ENCODE results near the gene PROX1.

PROX1 gene

DNA sequence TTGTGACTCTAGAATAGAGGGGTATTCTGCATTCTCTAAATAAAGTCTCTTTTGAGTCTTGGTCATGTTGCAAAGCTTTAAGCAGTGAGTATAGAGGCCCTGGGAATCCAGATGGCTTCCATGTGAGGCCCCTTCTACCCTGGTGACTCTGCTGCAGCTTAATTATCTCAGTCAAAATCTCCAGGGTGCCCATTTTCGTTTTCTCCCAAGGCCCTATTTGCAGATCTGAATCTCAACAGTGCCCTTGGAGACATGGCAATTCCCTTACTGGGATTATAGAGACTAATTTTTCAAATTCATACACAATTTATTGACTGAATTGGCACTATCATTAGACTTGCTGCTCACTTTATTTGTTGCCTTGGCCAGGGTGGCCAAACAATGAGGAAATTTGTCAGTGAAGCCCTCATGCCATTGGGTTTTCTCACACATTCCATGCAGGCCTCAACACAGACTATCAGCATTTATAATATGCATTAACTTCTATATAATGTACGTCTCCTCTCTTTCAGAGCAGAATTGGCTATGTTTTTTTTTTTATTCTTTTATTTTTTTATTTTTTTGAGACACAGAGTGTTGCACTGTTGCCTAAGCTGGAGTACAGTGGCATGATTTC lies 35.1 kb downstream of the PROX1 start:
- Histone ChIP-seq H3K27ac (no peak overlapping the region), H3K4me3 (ENCODE audit: low read depth in 1 of 2, low read length in 1 of 2) (no peak overlapping the region), H3K36me3 (no peaks in the 10 kb centered on the region), H3K27me3 (no peaks in the 10 kb centered on the region), H3K9me3 (no peaks in the 10 kb centered on the region), H3K4me1 (ENCODE audit: control insufficient read depth in 1 of 2, insufficient read depth in 1 of 2, low read depth in 1 of 2, low read length in 1 of 2) (no peaks in the 10 kb centered on the region)
- TF ChIP-seq, protein P1, sequence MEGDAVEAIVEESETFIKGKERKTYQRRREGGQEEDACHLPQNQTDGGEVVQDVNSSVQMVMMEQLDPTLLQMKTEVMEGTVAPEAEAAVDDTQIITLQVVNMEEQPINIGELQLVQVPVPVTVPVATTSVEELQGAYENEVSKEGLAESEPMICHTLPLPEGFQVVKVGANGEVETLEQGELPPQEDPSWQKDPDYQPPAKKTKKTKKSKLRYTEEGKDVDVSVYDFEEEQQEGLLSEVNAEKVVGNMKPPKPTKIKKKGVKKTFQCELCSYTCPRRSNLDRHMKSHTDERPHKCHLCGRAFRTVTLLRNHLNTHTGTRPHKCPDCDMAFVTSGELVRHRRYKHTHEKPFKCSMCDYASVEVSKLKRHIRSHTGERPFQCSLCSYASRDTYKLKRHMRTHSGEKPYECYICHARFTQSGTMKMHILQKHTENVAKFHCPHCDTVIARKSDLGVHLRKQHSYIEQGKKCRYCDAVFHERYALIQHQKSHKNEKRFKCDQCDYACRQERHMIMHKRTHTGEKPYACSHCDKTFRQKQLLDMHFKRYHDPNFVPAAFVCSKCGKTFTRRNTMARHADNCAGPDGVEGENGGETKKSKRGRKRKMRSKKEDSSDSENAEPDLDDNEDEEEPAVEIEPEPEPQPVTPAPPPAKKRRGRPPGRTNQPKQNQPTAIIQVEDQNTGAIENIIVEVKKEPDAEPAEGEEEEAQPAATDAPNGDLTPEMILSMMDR (IDR thresholded peaks at IDR 0.05): no peak

DNA sequence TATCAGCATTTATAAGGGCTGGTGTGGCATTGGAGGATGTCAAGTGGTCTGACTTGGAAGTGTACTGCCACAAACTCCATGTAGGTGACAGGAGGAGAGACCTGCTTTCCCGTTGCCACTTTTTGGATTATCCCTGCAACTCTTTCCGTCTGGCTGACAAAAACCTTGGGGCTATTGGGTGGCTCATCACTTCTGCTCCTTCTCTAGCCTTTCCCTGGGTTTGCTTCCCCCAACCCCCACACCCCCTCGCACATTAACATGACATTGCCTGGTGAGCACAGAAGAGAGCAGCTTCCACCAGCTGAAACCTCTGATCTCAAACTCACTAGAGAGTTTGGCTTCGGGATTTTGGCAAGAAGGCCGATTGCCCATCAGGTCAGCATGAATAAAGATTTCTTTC lies 39.2 kb downstream of the PROX1 start:
- TF ChIP-seq, protein P1 (IDR thresholded peaks at IDR 0.05): no peak
- no peak overlapping the region for H3K4me3 ChIP-seq (ENCODE audit: low read depth in 1 of 2, low read length in 1 of 2)
- H3K27ac ChIP-seq: no peak overlapping the region
- no peaks in the 10 kb centered on the region for H3K9me3 ChIP-seq
- no peaks in the 10 kb centered on the region for H3K4me1 ChIP-seq (ENCODE audit: control insufficient read depth in 1 of 2, insufficient read depth in 1 of 2, low read depth in 1 of 2, low read length in 1 of 2)
- H3K27me3 ChIP-seq: no peaks in the 10 kb centered on the region
- no peaks in the 10 kb centered on the region for H3K36me3 ChIP-seq

DNA sequence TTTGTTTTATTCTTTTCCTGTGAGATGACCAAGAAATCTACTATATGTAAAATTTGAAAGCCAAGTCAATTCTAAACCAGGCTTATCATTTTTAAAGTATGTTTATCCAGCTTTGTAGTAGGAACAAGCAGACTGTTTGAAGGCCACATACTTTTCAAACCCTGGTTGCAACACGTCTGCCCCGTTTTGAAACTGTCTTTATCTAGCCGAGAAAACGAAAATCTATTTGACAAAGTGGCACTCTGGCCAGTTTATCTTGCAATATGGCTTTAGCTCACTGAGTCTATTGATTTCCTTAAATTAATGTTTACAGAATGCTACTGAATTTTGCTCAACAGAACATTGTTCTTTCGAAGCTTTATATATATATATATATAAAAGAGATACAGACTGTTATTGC lies 39.7 kb downstream of the PROX1 start:
- Histone ChIP-seq H3K9me3 (no peaks in the 10 kb centered on the region), H3K4me3 (ENCODE audit: low read depth in 1 of 2, low read length in 1 of 2) (no peak overlapping the region), H3K27ac (no peak overlapping the region), H3K36me3 (no peaks in the 10 kb centered on the region), H3K4me1 (ENCODE audit: control insufficient read depth in 1 of 2, insufficient read depth in 1 of 2, low read depth in 1 of 2, low read length in 1 of 2) (no peaks in the 10 kb centered on the region), H3K27me3 (no peaks in the 10 kb centered on the region)
- TF ChIP-seq, protein P1 (IDR thresholded peaks at IDR 0.05): no peak

DNA sequence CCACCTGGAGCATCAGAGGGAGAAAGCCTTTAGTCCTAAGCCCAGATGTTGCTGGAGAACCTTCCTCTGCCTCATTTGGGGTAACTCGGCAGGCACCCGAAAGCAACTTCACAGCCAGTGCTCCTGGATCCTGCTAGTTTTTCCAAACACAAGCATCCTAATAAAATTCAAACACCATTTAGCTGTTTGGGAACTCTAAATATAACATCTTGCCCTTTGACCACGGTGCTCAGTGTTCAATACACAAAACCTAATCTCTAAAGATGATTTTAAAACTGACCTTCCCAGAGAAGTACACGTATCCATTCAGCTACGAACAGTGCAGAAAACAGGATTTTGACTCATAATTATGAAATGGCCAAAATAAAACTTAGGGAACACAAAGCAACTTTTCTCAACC lies 40.3 kb downstream of the PROX1 start:
- H3K27ac ChIP-seq: no peak overlapping the region
- no peak overlapping the region for H3K4me3 ChIP-seq (ENCODE audit: low read depth in 1 of 2, low read length in 1 of 2)
- no peaks in the 10 kb centered on the region for H3K36me3 ChIP-seq
- H3K27me3 ChIP-seq: no peaks in the 10 kb centered on the region
- TF ChIP-seq, protein P1 (IDR thresholded peaks at IDR 0.05): no peak
- no peaks in the 10 kb centered on the region for H3K4me1 ChIP-seq (ENCODE audit: control insufficient read depth in 1 of 2, insufficient read depth in 1 of 2, low read depth in 1 of 2, low read length in 1 of 2)
- H3K9me3 ChIP-seq: no peaks in the 10 kb centered on the region

DNA sequence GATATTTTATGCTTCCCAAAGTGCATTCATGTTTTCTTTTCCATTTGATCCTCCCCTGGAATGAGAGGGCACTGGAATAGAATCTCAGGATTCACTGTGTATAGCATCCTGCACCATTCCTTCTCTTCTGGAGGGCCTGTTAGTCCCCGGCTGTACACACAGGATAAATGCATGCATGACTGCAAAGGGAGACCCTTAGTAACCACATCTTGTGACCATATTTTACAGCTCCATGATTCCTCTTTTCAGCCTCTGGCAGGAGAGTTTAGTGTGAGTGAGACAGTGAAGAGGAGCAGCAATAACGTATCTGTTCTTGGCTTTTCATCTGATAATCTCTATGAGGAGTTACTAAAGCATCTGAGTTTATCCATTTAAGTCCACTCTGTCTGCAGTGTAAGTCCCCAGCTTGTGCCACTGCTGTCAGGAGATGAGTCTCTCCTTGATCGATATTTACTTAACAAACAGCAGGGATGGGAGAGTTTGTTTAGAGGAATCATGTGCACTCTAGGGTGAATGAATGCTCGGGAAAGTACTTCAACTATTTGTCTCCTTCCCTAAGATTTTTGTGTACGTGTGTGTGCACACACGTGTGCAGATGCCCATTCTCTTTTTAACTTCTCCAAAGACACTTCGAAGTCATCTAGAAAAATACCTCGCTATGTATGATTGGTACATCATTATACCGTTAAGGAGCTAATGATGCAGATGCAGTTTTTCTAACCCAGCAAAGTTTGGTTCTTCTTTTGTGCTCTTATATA lies 41.1 kb downstream of the PROX1 start:
- no peak overlapping the region for H3K27ac ChIP-seq

More for the DNA sequence above, 41.1 kb downstream of the PROX1 start:
- Histone ChIP-seq H3K27me3 (no peaks in the 10 kb centered on the region), H3K4me1 (ENCODE audit: control insufficient read depth in 1 of 2, insufficient read depth in 1 of 2, low read depth in 1 of 2, low read length in 1 of 2) (no peaks in the 10 kb centered on the region), H3K36me3 (no peaks in the 10 kb centered on the region), H3K4me3 (ENCODE audit: low read depth in 1 of 2, low read length in 1 of 2) (no peak overlapping the region), H3K9me3 (no peaks in the 10 kb centered on the region)
- TF ChIP-seq, protein P1 (IDR thresholded peaks at IDR 0.05): no peak
